Ovary (tissue), 9 donors: ENCODE measurements around the gene SLC22A2. TPM values are rescaled to one million over a fixed set of nuclear protein-coding genes. Genes with fewer than 3 reads are reported as not detected.

Source experiments
- DNase-seq, 5 donors: peaks; one replicate each; pipeline ENCODE4 v3.0.0-alpha.2; 2019 to 2020
- H3K27ac ChIP-seq, 2 donors: fragments of 200-600 bp; one replicate each; pipeline versions ENCODE4 v1.5.1 to v1.8.0; 2019 to 2022
- H3K27me3 ChIP-seq: fragments of 200-600 bp; one replicate; pipeline ENCODE4 v1.8.0; 2022
- H3K36me3 ChIP-seq: fragments of 200-600 bp; sonication (generic); one replicate; pipeline ENCODE4 v1.5.1; 2019
- H3K4me1 ChIP-seq: one replicate; pipeline ENCODE4 v1.8.1; 2013; ENCODE audit warnings: mild to moderate bottlenecking, moderate library complexity; ENCODE audit not compliant: insufficient read depth
- H3K4me3 ChIP-seq: fragments of 200-600 bp; sonication (generic); one replicate; pipeline ENCODE4 v1.5.1; 2017
- H3K9me3 ChIP-seq, 2 donors: fragments of 200-600 bp in 1 of 2; sonication (generic) in 1 of 2; one replicate each; pipeline versions ENCODE4 v1.5.1 to v1.8.1; 2013 to 2019; ENCODE audit warnings: mild to moderate bottlenecking in 1 of 2, moderate library complexity in 1 of 2
- CTCF ChIP-seq, 3 donors: fragments of 450-650 bp in 2 of 3; fragments of 200-600 bp in 1 of 3; IDR thresholded peaks; one replicate each; pipeline versions ENCODE4 v1.5.1 to v1.8.0; 2016 to 2022; ENCODE audit warnings: antibody characterized with exemption in 3 of 3, mild to moderate bottlenecking in 1 of 3
- EP300 ChIP-seq: sonication (generic); formaldehyde crosslinking; IDR thresholded peaks from one replicate; pipeline ENCODE4 v1.6.1; 2017; ENCODE audit warnings: antibody characterized with exemption
- POLR2A ChIP-seq: fragments of 450-650 bp; IDR thresholded peaks from one replicate; pipeline ENCODE4 v1.6.1; 2017; ENCODE audit warnings: antibody characterized with exemption, mild to moderate bottlenecking, moderate library complexity
- WGBS, 3 donors: extraction: QIAGEN DNeasy Blood & Tissue Kit in 1 of 3; methylation state at CpG; one replicate each; pipeline versions ENCODE4 v1.1.5 to v1.1.7; 2013 to 2017; 5-methylcytosine and 5-hydroxymethylcytosine counted together
- intact Hi-C, 4 donors: fragments of 100-400 bp; cut with DNase I; formaldehyde crosslinking; loops; one replicate each; pipeline versions ENCODE4 v1.11.0 to v1.15.1; 2022 to 2023
- polyA plus RNA-seq, 2 donors: library from polyadenylated mRNA; stranded (reverse); fragments of 200-250 nt in 1 of 2; fragments of 350-450 nt in 1 of 2; fragmentation: Illumina TruSeq in 1 of 2; extraction: RNeasy Lipid Tissue Mini Kit (QIAGEN cat#74804) in 1 of 2; gene quantifications; one replicate each; pipeline ENCODE4 v1.2.3, GENCODE V29; 2013 to 2014
- total RNA-seq, 7 donors: library from RNA; depleted of rRNA in 2 of 7; stranded (reverse); fragments of >200 nt in 2 of 7; fragmentation: NEBNext Ultra II Directional in 3 of 7; extraction: Animal tissue kit (Norgen Biotek cat#: 25700) in 3 of 7; gene quantifications; one replicate each; pipeline versions ENCODE4 v1.1.0 to v1.2.4, GENCODE V29; 2016 to 2023
- donor health status: DM: no; HTN: no; CAD: no; lungs with moderate emphysema.
- donor health status: DM: no; HTN: no; CAD: no.
- donor health status: Bipolar disorder and iron deficiency.
- donor health status: DM: yes; HTN: yes; CAD: no.
- donor health status: DM: no; HTN: no; CAD: no.
- donor health status: DM: yes; HTN: yes; CAD: no.

Gene SLC22A2
- total and polyA plus RNA-seq, 9 donors, result 0.10 to 0.20 (median 0.16) TPM; not detected in 6

- H3K27ac ChIP-seq, result no peak overlapping the region
- intact Hi-C loops, result no loop called here
- H3K27me3 ChIP-seq, result no peaks in the 10 kb centered on the region
- no peak for TF ChIP-seq EP300
- TF ChIP-seq CTCF (IDR thresholded peaks at IDR 0.05), result no peak
- no peak for TF ChIP-seq POLR2A
- H3K9me3 ChIP-seq, result no peaks in the 10 kb centered on the region
- no peak for DNase-seq
- no peak overlapping the region for H3K4me3 ChIP-seq
- no peaks in the 10 kb centered on the region for H3K36me3 ChIP-seq
- WGBS, 3 donors, result 14 to 45% (median 23%) methylated on average over 2 of the region's 2 CpGs
- H3K4me1 ChIP-seq, result no peaks in the 10 kb centered on the region
Measured at GRCh38 chr6:160177220-160177619, 81.4 kb downstream of the SLC22A2 start.

- no peak overlapping the region for H3K4me3 ChIP-seq
- no peaks in the 10 kb centered on the region for H3K4me1 ChIP-seq
- no peak for DNase-seq
- H3K27me3 ChIP-seq, result no peaks in the 10 kb centered on the region
- no peak overlapping the region for H3K27ac ChIP-seq
- no peaks in the 10 kb centered on the region for H3K9me3 ChIP-seq
- WGBS, 3 donors, result 42 to 51% (median 43%) methylated on average over 2 of the region's 2 CpGs
- TF ChIP-seq CTCF (IDR thresholded peaks at IDR 0.05) (no peak), EP300 (no peak), POLR2A (no peak)
- H3K36me3 ChIP-seq, result no peaks in the 10 kb centered on the region
- intact Hi-C loops, result no loop called here
Measured at GRCh38 chr6:160174681-160175080, 83.9 kb downstream of the SLC22A2 start.

- intact Hi-C loops, result no loop called here
- Histone ChIP-seq H3K4me3 (no peak overlapping the region), H3K36me3 (no peaks in the 10 kb centered on the region), H3K27me3 (no peaks in the 10 kb centered on the region), H3K27ac (no peak overlapping the region), H3K9me3 (no peaks in the 10 kb centered on the region), H3K4me1 (no peaks in the 10 kb centered on the region)
- TF ChIP-seq CTCF (IDR thresholded peaks at IDR 0.05) (no peak), EP300 (no peak), POLR2A (no peak)
- 41 to 52% (median 51%) methylated on average over 9 of the region's 9 CpGs for WGBS, 3 donors
- no peak for DNase-seq
Measured at GRCh38 chr6:160173806-160174527, 84.7 kb downstream of the SLC22A2 start.

- no peaks in the 10 kb centered on the region for H3K36me3 ChIP-seq
- WGBS, 3 donors, result 89 to 94% (median 92%) methylated on average over 5 of the region's 5 CpGs
- TF ChIP-seq EP300, result no peak
- no peak for TF ChIP-seq CTCF (IDR thresholded peaks at IDR 0.05)
- no peak for TF ChIP-seq POLR2A
- intact Hi-C loops, result no loop called here
- H3K4me1 ChIP-seq, result no peaks in the 10 kb centered on the region
- H3K4me3 ChIP-seq, result no peak overlapping the region
- no peaks in the 10 kb centered on the region for H3K27me3 ChIP-seq
- no peak overlapping the region for H3K27ac ChIP-seq
- DNase-seq, result no peak
- no peaks in the 10 kb centered on the region for H3K9me3 ChIP-seq
Measured at GRCh38 chr6:160172704-160173103, 85.9 kb downstream of the SLC22A2 start.
